GM18951 (cell line): ENCODE measurements around the gene WASF3.

Experiments used
- POLR2A ChIP-seq: IDR thresholded peaks from 4 replicates; pipeline ENCODE4 v1.6.1; 2011; ENCODE audit warnings: mild to moderate bottlenecking; ENCODE audit not compliant: insufficient read length, insufficient read depth; ENCODE audit errors: extremely low read depth
- in situ Hi-C: fragments of 300-500 bp; cut with MboI; formaldehyde crosslinking; loops from one replicate; pipeline ENCODE4 v1.12.0; 2022; ENCODE audit warnings: low sequenced_read_pairs, mixed read lengths, inconsistent platforms; ENCODE audit not compliant: unreplicated experiment

The WASF3 gene

GRCh38 chr13:26531742-26532141 lies 25.7 kb upstream of the WASF3 start:
- in situ Hi-C loops, result no loop called here
- no peak for TF ChIP-seq POLR2A

DNA sequence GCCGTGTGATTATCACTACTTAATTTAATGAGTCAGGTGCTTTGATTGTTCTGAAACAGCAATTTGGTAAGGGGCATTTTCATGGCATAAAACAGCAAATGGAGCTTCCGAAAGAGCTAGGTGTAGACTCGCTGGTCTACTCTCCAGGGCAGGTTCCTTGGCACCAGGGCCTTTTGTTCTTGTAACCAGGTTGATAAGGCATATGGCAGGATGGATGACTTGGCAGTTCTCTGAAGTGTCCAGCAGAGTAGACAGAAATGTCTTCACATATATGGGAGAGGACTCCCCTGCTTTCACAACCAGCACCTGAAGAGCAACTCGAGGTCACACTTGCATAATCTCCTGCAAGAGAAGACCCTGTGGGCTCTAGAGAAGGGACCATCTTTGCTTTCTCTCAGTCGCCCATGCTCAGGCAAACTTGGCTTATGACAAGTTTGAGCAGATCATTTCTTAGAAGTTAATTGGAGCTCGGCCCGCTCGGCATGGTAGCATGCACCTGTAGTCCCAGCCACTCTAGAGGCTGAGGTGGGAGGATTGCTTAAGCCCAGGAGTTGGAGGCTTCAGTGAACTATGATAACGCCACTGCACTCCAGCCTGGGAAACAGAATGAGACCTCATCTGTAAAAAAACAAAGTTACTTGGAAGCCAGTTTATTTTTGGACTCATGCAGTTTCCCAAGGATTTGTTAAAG lies 23.3 kb upstream of the WASF3 start:
- TF ChIP-seq POLR2A, result no peak
- in situ Hi-C loops, result no loop called here

DNA sequence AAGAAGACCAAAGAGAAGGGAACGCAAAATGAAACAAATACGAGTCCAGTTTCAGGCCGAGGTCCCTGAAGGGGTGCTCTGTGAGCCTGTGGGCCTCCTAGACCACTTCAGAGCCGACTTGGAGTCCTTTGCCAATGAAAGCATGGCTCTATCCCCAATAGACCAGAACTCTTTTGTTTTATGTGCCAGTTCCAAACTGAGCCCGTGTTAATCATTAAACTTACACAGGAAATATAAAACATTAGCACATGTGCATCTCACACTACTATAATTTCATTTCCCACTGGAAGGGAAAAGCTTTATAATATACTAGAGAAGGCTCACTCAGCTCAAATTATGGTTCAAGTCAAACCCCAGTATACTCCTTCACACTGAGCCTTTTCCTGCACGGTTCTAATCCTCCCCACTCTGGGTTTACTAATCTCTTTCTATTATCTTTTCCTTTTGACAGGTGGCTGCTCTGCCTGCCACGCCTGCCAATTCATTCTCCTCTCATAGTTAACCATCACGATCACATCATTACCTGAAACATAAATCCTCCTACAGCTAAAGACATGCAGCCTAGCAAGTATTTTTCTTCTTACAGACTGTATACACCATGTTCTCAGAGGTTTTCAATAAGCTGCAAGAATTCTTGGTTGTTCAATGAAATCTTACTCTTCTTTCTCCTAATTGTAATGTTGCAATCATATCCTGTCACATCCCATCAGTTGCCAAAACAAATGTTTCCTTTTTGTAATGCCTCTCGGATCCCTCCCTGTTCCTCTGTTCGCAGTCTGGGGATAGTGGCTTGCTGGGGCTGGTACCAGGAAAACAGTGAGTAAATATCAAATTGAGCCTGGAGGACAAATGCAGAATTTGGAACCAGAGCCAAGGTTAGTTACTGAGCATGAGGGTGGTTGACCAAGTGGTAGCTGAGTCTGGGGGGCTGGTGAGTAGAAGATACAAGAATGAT lies 18.8 kb upstream of the WASF3 start:
- TF ChIP-seq POLR2A, result no peak
- in situ Hi-C loops, result no loop called here

DNA sequence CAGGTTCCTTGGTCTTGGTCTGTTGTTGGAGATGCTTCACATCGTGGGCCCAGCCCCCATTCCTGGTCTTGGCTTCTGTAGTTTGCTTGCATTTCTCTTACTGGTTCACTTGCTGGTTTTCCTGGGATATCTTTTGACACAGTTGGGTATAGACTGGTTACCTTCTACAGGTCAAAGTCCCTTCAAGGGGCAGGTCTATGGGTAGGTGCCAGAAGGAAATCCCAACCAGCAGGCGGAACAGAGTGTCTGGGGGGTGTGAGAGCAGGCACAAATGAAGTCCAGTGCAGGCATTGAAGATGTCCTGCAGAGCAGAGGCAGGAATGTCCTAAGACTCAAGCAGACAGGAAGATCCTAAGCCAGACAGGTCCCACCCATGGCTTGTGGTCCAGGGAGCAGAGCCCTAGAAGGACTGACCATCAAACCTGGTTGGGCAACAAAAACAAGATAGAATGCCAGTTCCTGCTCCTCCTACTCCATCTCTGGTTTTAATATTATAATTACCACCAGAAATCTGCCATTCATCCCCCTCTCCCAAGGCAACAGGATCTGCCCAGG lies 17.7 kb upstream of the WASF3 start:
- TF ChIP-seq POLR2A, result no peak
- in situ Hi-C loops, result no loop called here

DNA sequence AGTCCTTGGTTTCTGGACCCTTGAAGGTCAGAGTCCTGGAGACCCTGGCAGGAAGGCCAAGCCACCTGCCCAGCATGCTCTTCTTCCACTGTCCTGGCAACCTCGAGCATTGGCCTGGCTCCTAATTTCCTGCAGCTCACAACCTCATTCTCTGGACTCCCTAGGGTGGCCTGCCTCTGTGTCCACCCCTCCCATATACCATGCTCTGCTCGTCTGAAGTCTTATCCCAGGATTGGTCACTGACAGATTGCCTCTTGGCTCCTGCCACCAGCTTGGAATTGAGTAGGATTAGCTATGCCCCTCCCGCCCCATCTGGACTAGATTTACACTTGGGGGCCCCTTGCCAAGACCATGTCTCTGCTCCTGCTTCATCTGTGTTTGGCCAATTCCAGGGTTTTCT lies 17.1 kb upstream of the WASF3 start:
- TF ChIP-seq POLR2A, result no peak
- in situ Hi-C loops, result no loop called here

DNA sequence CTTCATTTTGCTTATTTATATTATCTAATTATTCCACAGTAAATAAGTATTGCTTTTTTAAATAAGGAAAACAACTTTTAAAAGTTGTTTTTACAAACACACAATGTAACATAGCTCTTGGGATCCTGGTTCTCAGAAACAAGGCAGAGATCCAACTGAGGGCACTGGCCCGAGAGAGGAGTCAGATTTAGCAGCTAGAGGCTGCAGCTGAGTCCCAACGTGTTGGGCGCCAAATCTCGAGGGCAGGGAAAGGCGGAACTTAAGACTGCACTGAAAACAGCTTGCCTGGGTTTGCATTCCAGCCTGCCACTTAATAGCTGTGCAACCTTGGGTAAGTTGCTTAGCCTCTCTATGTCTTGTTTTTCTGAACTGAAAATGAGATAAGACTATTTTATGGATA lies 16.4 kb upstream of the WASF3 start:
- TF ChIP-seq POLR2A, result no peak
- in situ Hi-C loops, result no loop called here

- no peak for TF ChIP-seq POLR2A
- in situ Hi-C loops, result no loop called here
These were observed 15.6 kb upstream of the WASF3 start for GRCh38 chr13:26541678-26542568.

DNA sequence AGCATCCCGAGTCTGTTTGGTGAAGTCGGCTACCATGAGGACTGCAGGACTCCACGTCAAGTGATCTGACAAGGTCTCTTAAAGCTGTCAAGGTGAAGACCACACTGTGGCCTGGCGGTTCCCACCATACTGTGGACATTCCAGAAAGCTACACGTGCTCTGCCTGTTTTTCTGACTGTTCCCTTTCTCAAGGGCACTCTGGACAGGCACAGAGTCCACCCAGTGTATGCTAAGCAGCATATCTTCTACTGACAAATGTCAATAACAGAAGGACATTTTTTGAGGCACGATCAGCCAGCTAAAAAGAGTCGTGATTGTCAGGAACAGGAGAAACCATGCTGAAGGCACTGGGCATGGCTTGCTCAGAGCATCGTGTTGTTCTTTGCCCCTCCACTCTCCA lies 12.8 kb upstream of the WASF3 start:
- in situ Hi-C loops, result no loop called here
- no peak for TF ChIP-seq POLR2A

- TF ChIP-seq POLR2A, result no peak
- in situ Hi-C loops, result no loop called here
These were observed 9.2 kb upstream of the WASF3 start for GRCh38 chr13:26548205-26548765.

DNA sequence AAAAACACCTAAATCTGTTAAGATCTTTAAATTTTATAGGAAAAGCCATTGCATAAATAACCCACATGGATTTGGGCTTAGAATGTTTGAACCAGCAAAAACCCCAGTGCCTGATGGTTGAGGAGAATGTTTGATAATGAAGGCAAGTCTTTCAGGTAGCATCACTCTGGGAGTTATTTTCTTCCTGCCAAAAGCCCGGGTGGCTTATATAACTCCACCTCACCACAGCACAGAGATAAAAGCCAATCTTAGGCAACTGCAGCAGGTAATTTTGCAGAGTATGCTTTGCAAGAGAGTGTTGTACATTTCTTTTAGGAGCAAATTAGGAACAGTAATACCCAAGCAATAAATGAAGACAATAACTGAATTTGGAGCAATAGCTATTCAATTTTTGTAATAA lies 7.8 kb upstream of the WASF3 start:
- in situ Hi-C loops, result no loop called here
- TF ChIP-seq POLR2A, result no peak

- in situ Hi-C loops, result no loop called here
- no peak for TF ChIP-seq POLR2A
These were observed 6.1 kb upstream of the WASF3 start for GRCh38 chr13:26551255-26551860.

DNA sequence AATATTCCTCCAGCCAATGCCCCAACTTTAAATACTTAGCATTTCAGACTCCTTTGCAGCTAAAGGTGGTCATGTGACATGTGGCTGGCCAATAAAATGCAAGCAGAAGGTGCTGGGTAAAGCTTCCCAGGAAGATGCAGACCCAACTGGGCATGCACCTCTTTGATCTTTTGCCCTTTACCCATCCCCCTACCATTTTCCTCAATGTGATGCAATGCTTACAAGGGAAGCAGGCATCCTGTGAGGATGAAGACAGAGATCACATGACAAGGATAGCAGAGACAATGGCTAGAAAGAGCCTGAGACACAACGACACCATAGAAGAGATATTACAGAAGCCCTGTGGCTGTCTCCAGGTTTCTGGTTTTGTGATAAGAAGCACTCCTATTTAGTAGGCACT lies 2.1 kb upstream of the WASF3 start:
- no peak for TF ChIP-seq POLR2A
- in situ Hi-C loops, result no loop called here

GRCh38 chr13:26557051-26557392 lies 461 bp upstream of the WASF3 start:
- TF ChIP-seq POLR2A, result no peak
- in situ Hi-C loops, result no loop called here
